Measurements from ENCODE around the gene CLK1. TPM values are rescaled to one million over a fixed set of nuclear protein-coding genes. Genes with fewer than 3 reads are reported as not detected.
A peak's percentile ranks its signal among the peaks of the same experiment; 100 is the strongest.
"Not testable (repeated sequence)": the region's sequence is repeated elsewhere in the genome, so short reads cannot be mapped to it uniquely, and the experiment has no call there.

The CLK1 gene
- total and polyA plus RNA-seq, 2 experiments from 2014 or later: 65.2 to 108 TPM

GRCh38 chr2:200899482-200899881 is 35.0 kb upstream of the CLK1 start:
- no peaks in the 10 kb centered on the region for H3K4me1 ChIP-seq (ENCODE audit: low read depth)
- H3K27me3 ChIP-seq: no peaks in the 10 kb centered on the region
- no peak for DNase-seq (ENCODE audit: low read depth in 1 of 2, low spot score in 1 of 2)
- no peaks in the 10 kb centered on the region for H3K9me3 ChIP-seq (ENCODE audit: low read depth)
- no peak for TF ChIP-seq CTCF (IDR thresholded peaks at IDR 0.05; ENCODE audit: low read depth, low read length)
- H3K36me3 ChIP-seq: peaks cover 63% of the 10 kb centered on the region
- H3K27ac ChIP-seq: peak overlapping the region; percentile 12
- no peak overlapping the region for H3K4me3 ChIP-seq

GRCh38 chr2:200888704-200889625 is 24.5 kb upstream of the CLK1 start, which contains the start of the genes NIF3L1 and PPIL3:
TSS of gene NIF3L1 (plus strand) at chr2:200889371. CDS start at chr2:200891944, 2,573 bp downstream.
TSS of gene PPIL3 (minus strand) at chr2:200889077. CDS start at chr2:200887615, 1,462 bp downstream.
- no peak for TF ChIP-seq CTCF (IDR thresholded peaks at IDR 0.05; ENCODE audit: low read depth, low read length)
- H3K27me3 ChIP-seq: no peaks in the 10 kb centered on the region
- H3K4me1 ChIP-seq (ENCODE audit: low read depth): peaks cover 9% of the 10 kb centered on the region
- H3K36me3 ChIP-seq: peaks cover 14% of the 10 kb centered on the region
- peak within 1 kb of the TSS; percentile 85 for H3K4me3 ChIP-seq
- peak; percentile 98 for DNase-seq (ENCODE audit: low read depth in 1 of 2, low spot score in 1 of 2)
- H3K9me3 ChIP-seq (ENCODE audit: low read depth): no peaks in the 10 kb centered on the region
- peak within 1 kb of the TSS; percentile 99 for H3K27ac ChIP-seq

- H3K27me3 ChIP-seq; H3K4me3 ChIP-seq; H3K27ac ChIP-seq; DNase-seq (ENCODE audit: low read depth in 1 of 2, low spot score in 1 of 2); H3K9me3 ChIP-seq (ENCODE audit: low read depth): not testable (repeated sequence)
- H3K4me1 ChIP-seq (ENCODE audit: low read depth): peaks cover 14% of the 10 kb centered on the region
- H3K36me3 ChIP-seq: peaks cover 46% of the 10 kb centered on the region
These were observed 17.3 kb upstream of the CLK1 start for GRCh38 chr2:200881715-200882249.

GRCh38 chr2:200878289-200878880 is 13.9 kb upstream of the CLK1 start:
- H3K27me3 ChIP-seq: no peaks in the 10 kb centered on the region
- H3K4me1 ChIP-seq (ENCODE audit: low read depth): peaks cover 16% of the 10 kb centered on the region
- H3K4me3 ChIP-seq: no peak overlapping the region
- no peak for TF ChIP-seq CTCF (IDR thresholded peaks at IDR 0.05; ENCODE audit: low read depth, low read length)
- no peak for DNase-seq (ENCODE audit: low read depth in 1 of 2, low spot score in 1 of 2)
- H3K9me3 ChIP-seq (ENCODE audit: low read depth): no peaks in the 10 kb centered on the region
- H3K27ac ChIP-seq: peak overlapping the region; percentile 58
- peaks cover 54% of the 10 kb centered on the region for H3K36me3 ChIP-seq

GRCh38 chr2:200877443-200877842 is 13.0 kb upstream of the CLK1 start:
- Histone ChIP-seq H3K4me1 (ENCODE audit: low read depth) (peaks cover 16% of the 10 kb centered on the region), H3K36me3 (peaks cover 53% of the 10 kb centered on the region)

More at GRCh38 chr2:200877443-200877842, 13.0 kb upstream of the CLK1 start:
- Histone ChIP-seq H3K4me3 (no peak overlapping the region), H3K27me3 (no peaks in the 10 kb centered on the region), H3K9me3 (ENCODE audit: low read depth) (no peaks in the 10 kb centered on the region), H3K27ac (peak overlapping the region; percentile 58)
- no peak for TF ChIP-seq CTCF (IDR thresholded peaks at IDR 0.05; ENCODE audit: low read depth, low read length)
- peak in 1 of 2 donors; percentile 51 for DNase-seq (ENCODE audit: low read depth in 1 of 2, low spot score in 1 of 2)
